HL-60 (cell line): ENCODE results near the gene SHE.

Source experiments
- CTCF ChIP-seq: IDR thresholded peaks from one replicate; pipeline ENCODE4 v1.5.1; 2011; ENCODE audit warnings: low read length, control low read depth, inconsistent platforms; ENCODE audit not compliant: insufficient read depth
- GABPA ChIP-seq: IDR thresholded peaks from 2 replicates; pipeline ENCODE4 v1.6.1; 2012; ENCODE audit warnings: low read depth
- POLR2AphosphoS5 ChIP-seq: IDR thresholded peaks from 2 replicates; pipeline ENCODE4 v1.6.1; 2012; ENCODE audit warnings: low read depth
- REST ChIP-seq: IDR thresholded peaks from 2 replicates; pipeline ENCODE4 v1.6.1; 2012; ENCODE audit warnings: low read depth; ENCODE audit not compliant: insufficient replicate concordance
- SPI1 ChIP-seq: IDR thresholded peaks from 2 replicates; pipeline ENCODE4 v1.6.1; 2012; ENCODE audit warnings: low read depth, mild to moderate bottlenecking, borderline replicate concordance

GRCh38 chr1:154485910-154486496, 16.2 kb downstream of the SHE start:
- TF ChIP-seq CTCF (no peak), GABPA (no peak), POLR2AphosphoS5 (no peak), REST (no peak), SPI1 (no peak)
